MCF 10A (cell line): ENCODE results near the gene SRRM3. TPM values are rescaled to one million over a fixed set of nuclear protein-coding genes. Genes with fewer than 3 reads are reported as not detected.
"Not testable (repeated sequence)": the region's sequence is repeated elsewhere in the genome, so short reads cannot be mapped to it uniquely, and the experiment has no call there.

ENCODE experiments used
- BruUV-seq: library from RNA; stranded (reverse); fragments of 400-500 nt; replicated peaks from 2 replicates; lab custom pipeline; 2021; lab: Mats Ljungman, UMichigan
- CTCF ChIA-PET: fragments of 300-600 bp; sonication (Branson Sonifier 250); formaldehyde crosslinking; extraction: SDS; loops from one replicate; lab custom pipeline; 2021; ENCODE audit warnings: antibody characterized with exemption, inconsistent platforms; lab: Yijun Ruan, JAX
- POLR2A ChIA-PET: fragments of 300-600, 350-650 bp; sonication (Branson Sonifier 250); formaldehyde crosslinking; extraction: SDS; loops from one replicate; lab custom pipeline; 2020; ENCODE audit warnings: antibody characterized with exemption, inconsistent platforms; lab: Yijun Ruan, JAX
- DNase-seq: peaks from one replicate; pipeline ENCODE4 v3.0.0-alpha.2; 2018; ENCODE audit not compliant: unreplicated experiment
- H3K27ac Mint-ChIP-seq: one replicate; pipeline ENCODE4 v1.8.0; 2022; ENCODE audit warnings: mild to moderate bottlenecking, low read depth, mixed read lengths; ENCODE audit not compliant: unreplicated experiment
- H3K27me3 Mint-ChIP-seq: one replicate; pipeline ENCODE4 v1.8.0; 2022; ENCODE audit warnings: mixed read lengths; ENCODE audit not compliant: insufficient read depth, unreplicated experiment
- H3K36me3 Mint-ChIP-seq: one replicate; pipeline ENCODE4 v1.8.0; 2022; ENCODE audit warnings: mild to moderate bottlenecking, moderate library complexity, mixed read lengths; ENCODE audit not compliant: insufficient read depth, unreplicated experiment
- H3K4me1 Mint-ChIP-seq: one replicate; pipeline ENCODE4 v1.8.0; 2022; ENCODE audit warnings: mixed read lengths; ENCODE audit not compliant: insufficient read depth, unreplicated experiment
- H3K4me3 Mint-ChIP-seq: one replicate; pipeline ENCODE4 v1.8.0; 2022; ENCODE audit warnings: mild to moderate bottlenecking, moderate library complexity, mixed read lengths; ENCODE audit not compliant: unreplicated experiment
- H3K9me3 Mint-ChIP-seq: one replicate; pipeline ENCODE4 v1.8.0; 2022; ENCODE audit warnings: mixed read lengths; ENCODE audit not compliant: unreplicated experiment
- CTCF ChIP-seq: fragments of 200-600 bp; IDR thresholded peaks from one replicate; pipeline ENCODE4 v1.8.0; 2022; ENCODE audit warnings: antibody characterized with exemption, mild to moderate bottlenecking; ENCODE audit not compliant: unreplicated experiment
- intact Hi-C: fragments of 100-400 bp; cut with micrococcal nuclease; formaldehyde crosslinking; loops from 2 replicates; pipeline ENCODE4 v1.14.1; 2022
- total RNA-seq: library from RNA; stranded (reverse); gene quantifications from 2 replicates; pipeline ENCODE4 v1.2.3, GENCODE V29; 2022

SRRM3 gene
- total RNA-seq, 1 experiment from 2014 or later, result 0.70 TPM

- intact Hi-C loops, result no loop called here
- ChIA-PET CTCF (interaction anchor here (0.7 to 2.1 kb wide), 3 partner anchors 11 to 109 kb away, joined by 5 to 13 read pairs (median 7); no protein-coding TSS in a partner anchor), POLR2A (interaction anchor here (0.6 to 13.3 kb wide), 15 partner anchors 8 to 1823 kb away, joined by 3 to 283 read pairs (median 3); partner anchors contain the start of genes MDH2, STYXL1 and YWHAG)
- TSS peak; percentile 82 for BruUV-seq
- TF ChIP-seq CTCF, result no peak
- peak within 1 kb of the TSS; percentile 81 for H3K27ac Mint-ChIP-seq
- H3K9me3 Mint-ChIP-seq, result no peaks in the 10 kb centered on the region
- H3K4me1 Mint-ChIP-seq, result peaks cover 34% of the 10 kb centered on the region
- H3K4me3 Mint-ChIP-seq, result peak within 1 kb of the TSS; percentile 85
- H3K27me3 Mint-ChIP-seq, result no peaks in the 10 kb centered on the region
- peaks cover 28% of the 10 kb centered on the region for H3K36me3 Mint-ChIP-seq
- DNase-seq, result peak; percentile 95
Observed at GRCh38 chr7:76302347-76303201, 100.9 kb downstream of the SRRM3 start, which contains the start of gene HSPB1. Gene HSPB1, plus strand, starts transcription at chr7:76302673. Its CDS starts 40 bp downstream, at chr7:76302713.

- peaks cover 28% of the 10 kb centered on the region for H3K36me3 Mint-ChIP-seq
- ChIA-PET POLR2A (interaction anchor here (0.6 to 13.3 kb wide), 10 partner anchors 9 to 141 kb away, joined by 3 to 283 read pairs (median 4); partner anchors contain the start of gene YWHAG), CTCF (interaction anchor here (0.6 to 2.1 kb wide), 4 partner anchors 9 to 110 kb away, joined by 3 to 13 read pairs (median 8); no protein-coding TSS in a partner anchor)
- peak overlapping the region; percentile 85 for H3K4me3 Mint-ChIP-seq
- intact Hi-C loops, result no loop called here
- peak; percentile 94 for DNase-seq
- no peak for TF ChIP-seq CTCF
- H3K27ac Mint-ChIP-seq, result peak overlapping the region; percentile 81
- no TSS peak for BruUV-seq
- H3K27me3 Mint-ChIP-seq, result no peaks in the 10 kb centered on the region
- H3K9me3 Mint-ChIP-seq, result no peaks in the 10 kb centered on the region
- peaks cover 34% of the 10 kb centered on the region for H3K4me1 Mint-ChIP-seq
Observed at GRCh38 chr7:76303202-76304147, 101.8 kb downstream of the SRRM3 start.

- no peak for TF ChIP-seq CTCF
- CTCF ChIA-PET, result interaction anchor here (0.5 to 15.2 kb wide), 11 partner anchors 9 to 278 kb away, joined by 3 to 201 read pairs (median 5); no protein-coding TSS in a partner anchor
Observed at GRCh38 chr7:76304888-76305375, 103.2 kb downstream of the SRRM3 start.

DNA sequence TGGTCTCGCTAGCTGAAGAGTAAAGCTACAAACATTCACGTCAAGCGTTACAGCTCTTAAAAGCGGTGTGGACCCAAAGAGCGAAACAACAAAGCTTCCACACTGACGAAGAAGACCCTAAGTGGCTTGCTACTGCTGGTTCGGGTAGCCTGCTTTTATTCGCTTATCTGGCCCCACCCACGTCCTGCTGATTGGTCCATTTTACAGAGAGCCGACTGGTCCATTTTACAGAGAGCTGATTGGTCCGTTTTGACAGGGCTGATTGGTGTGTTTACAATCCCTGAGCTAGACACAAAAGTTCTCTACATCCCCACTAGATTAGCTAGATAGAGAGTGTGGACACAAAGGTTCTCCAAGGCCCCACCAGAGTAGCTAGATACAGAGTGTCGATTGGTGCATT is 107.2 kb downstream of the SRRM3 start:
- H3K4me3 Mint-ChIP-seq, H3K36me3 Mint-ChIP-seq, H3K27me3 Mint-ChIP-seq, DNase-seq, intact Hi-C loops, BruUV-seq, H3K27ac Mint-ChIP-seq, H3K9me3 Mint-ChIP-seq: not testable (repeated sequence)
- ChIA-PET CTCF (interaction anchor here (0.5 to 15.2 kb wide), 7 partner anchors 11 to 135 kb away, joined by 3 to 201 read pairs (median 3); no protein-coding TSS in a partner anchor), POLR2A (interaction anchor here (0.5 to 13.3 kb wide), 5 partner anchors 15 to 1220 kb away, joined by 3 to 283 read pairs (median 6); partner anchors contain the start of gene YWHAG)
- peaks cover 30% of the 10 kb centered on the region for H3K4me1 Mint-ChIP-seq

More at GRCh38 chr7:76304888-76305375, 103.2 kb downstream of the SRRM3 start:
- POLR2A ChIA-PET, result interaction anchor here (0.9 to 13.3 kb wide), 9 partner anchors 9 to 251 kb away, joined by 3 to 283 read pairs (median 5); partner anchors contain the start of gene YWHAG
- no TSS peak for BruUV-seq
- no peaks in the 10 kb centered on the region for H3K9me3 Mint-ChIP-seq
- H3K36me3 Mint-ChIP-seq, result peaks cover 28% of the 10 kb centered on the region
- peaks cover 33% of the 10 kb centered on the region for H3K4me1 Mint-ChIP-seq
- peak overlapping the region; percentile 81 for H3K27ac Mint-ChIP-seq
- intact Hi-C loops, result no loop called here
- peak; percentile 95 for DNase-seq
- H3K4me3 Mint-ChIP-seq, result peak overlapping the region; percentile 85
- H3K27me3 Mint-ChIP-seq, result no peaks in the 10 kb centered on the region

DNA sequence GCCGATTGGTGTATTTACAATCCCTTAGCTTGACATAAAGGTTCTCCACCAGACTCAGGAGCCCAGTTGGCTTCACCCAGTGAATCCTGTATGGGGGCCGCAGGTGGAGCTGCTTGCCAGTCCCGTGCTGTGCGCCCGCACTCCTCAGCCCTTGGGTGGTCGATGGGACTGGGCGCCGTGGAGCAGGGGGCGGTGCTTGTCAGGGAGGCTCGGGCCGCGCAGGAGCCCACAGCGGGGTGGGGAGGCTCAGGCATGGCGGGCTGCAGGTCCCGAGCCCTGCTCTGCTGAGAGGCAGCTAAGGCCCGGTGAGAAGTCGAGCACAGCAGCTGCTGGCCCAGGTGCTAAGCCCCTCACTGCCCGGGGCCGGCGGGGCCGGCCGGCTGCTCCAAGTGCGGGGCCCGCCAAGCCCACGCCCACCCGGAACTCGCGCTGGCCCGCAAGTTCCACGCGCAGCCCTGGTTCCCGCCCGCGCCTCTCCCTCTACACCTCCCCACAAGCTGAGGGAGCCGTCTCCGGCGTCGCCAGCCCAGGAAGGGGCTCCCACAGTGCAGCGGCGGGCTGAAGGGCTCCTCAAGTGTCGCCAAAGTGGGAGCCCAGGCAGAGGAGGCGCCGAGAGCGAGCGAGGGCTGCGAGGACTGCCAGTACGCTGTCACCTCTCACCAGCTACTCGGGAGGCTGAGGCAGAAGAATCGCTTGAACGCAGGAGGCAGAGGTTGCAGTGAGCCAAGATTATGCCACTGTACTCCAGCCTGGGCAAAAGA is 107.8 kb downstream of the SRRM3 start:
- H3K27me3 Mint-ChIP-seq, H3K9me3 Mint-ChIP-seq, H3K4me3 Mint-ChIP-seq, H3K36me3 Mint-ChIP-seq, intact Hi-C loops, BruUV-seq, DNase-seq, H3K27ac Mint-ChIP-seq: not testable (repeated sequence)
- peaks cover 31% of the 10 kb centered on the region for H3K4me1 Mint-ChIP-seq
- ChIA-PET POLR2A (interaction anchor here (0.6 to 13.3 kb wide), 4 partner anchors 15 to 1219 kb away, joined by 3 to 283 read pairs (median 8); partner anchors contain the start of gene YWHAG), CTCF (interaction anchor here (0.6 to 15.2 kb wide), 5 partner anchors 12 to 258 kb away, joined by 3 to 201 read pairs (median 3); no protein-coding TSS in a partner anchor)
